ENCODE data around the gene MRPL33.

DNA sequence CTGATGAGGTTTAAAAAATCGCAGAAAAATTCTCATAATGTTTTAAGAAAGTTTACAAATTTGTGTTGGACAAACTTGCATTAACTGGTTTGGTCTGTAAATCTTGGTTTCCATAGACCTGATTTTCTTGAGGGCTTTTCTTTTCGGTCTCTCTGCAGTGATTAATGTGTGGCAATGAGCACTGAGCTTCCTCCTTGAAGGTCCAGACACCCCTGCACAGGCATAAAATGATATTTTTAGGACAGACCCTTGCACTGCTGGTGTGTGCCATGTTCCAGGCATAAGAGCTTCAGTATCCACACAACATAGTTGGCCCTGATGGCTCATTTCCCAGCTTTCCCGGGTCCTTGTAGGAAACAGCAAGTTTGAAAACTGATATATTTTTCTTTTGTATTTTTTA lies 33.7 kb downstream of the MRPL33 start:
- TF ChIP-seq GATA3 (IDR thresholded peaks at IDR 0.05; ENCODE audit: low read depth, low read length), result no peak
- TF ChIP-seq GATA2 (IDR thresholded peaks at IDR 0.05; ENCODE audit: low read depth, low read length), result no peak
